HG03135 (cell line): Measurements from ENCODE around the gene ARSA.
A peak's percentile ranks its signal among the peaks of the same experiment; 100 is the strongest.
"Not testable (repeated sequence)": the region's sequence is repeated elsewhere in the genome, so short reads cannot be mapped to it uniquely, and the experiment has no call there.

Source experiments
- ATAC-seq: cut with Tn5 transposase; IDR thresholded peaks from one replicate; pipeline ENCODE4 v1.9.1; 2021; ENCODE audit warnings: mild to moderate bottlenecking, moderate library complexity; ENCODE audit not compliant: unreplicated experiment

The ARSA gene

DNA sequence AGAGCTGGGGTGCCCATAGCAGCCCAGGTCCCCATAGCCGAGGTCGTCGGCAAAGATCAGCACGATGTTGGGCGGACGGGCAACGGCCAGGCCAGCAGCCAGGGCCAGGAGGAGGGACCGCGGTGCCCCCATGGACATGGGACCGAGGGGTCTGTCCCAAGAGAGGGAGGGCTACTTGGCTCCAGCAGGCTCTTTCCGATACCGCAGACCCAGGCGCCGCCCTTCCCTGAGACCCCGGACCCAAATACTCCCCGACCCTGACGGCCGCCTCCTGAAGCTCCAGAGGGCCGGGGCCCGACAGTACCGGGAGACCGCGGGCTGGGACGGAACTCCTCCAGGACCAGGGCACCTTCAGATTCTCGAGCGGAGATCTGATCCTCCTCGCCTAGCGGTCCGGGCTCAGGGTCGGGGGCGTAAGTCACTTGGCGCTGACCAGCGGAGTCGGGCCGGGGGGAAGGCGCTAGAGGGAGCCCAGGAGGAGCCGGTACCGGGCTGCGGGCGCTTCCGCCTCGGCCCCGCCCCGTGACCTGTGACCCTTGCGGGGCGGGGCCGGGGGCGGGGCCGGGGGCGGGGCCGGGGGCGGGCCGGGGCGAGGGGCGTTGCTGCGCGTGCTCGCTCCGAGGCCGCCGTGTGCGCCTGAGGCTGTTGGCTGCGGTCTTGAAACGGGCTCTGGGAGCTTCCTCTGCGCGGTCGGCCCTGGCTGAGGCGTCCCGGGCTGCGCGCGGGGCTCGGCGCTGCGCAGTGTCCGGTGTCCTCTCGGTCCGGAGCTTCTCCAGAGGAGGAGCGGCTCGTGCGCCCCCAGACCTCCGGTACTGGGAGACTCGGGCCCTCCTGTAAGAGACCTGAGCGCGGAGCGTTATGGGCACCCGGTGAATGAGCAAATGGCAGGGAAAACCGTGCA, at the start of gene ARSA:
TSS of gene ARSA (minus strand) at position 511 of the 901 bp plus-strand sequence. CDS start at position 138, 373 bp downstream.
- peak; percentile 62 for ATAC-seq

DNA sequence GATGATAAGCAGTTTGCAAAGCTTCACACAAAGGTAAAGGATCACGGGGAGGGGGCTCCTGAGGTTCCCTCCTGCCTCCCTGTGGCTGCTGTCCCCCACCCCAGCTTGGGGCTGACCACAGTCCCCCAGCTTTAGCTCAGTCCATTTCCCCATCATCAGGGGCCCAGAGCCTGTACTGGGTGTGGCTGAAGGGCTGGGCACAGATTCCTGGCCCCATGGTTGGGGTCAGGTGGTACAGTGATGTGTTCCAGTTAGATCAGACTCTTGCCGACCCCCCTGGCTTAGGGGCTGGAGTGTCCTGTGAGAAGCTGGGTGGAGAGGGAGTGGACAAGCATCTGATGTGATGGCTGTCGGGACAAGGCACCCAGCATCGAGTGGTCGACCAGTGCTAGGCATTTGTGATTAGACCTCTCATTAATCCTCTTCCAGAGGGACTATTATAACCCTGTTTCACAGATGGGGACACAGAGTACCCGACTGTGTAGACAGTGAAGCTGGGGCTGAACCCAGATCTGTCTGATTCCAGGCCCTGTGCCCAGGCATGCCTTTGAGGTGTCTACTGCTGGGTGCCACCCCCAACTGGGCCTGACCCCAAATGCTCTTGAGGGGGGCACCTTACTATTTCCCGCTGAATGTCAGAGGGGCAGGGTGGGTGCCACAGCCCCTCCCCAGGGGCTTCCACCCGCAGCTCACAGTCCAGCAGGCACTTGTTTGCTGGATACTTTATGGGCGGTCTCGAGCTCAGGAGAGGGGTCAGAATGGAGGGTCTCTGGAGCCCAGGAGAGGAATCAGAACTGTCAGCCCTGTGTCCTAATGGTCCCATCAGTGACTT, 48.9 kb upstream of the ARSA start:
- no peak for ATAC-seq

DNA sequence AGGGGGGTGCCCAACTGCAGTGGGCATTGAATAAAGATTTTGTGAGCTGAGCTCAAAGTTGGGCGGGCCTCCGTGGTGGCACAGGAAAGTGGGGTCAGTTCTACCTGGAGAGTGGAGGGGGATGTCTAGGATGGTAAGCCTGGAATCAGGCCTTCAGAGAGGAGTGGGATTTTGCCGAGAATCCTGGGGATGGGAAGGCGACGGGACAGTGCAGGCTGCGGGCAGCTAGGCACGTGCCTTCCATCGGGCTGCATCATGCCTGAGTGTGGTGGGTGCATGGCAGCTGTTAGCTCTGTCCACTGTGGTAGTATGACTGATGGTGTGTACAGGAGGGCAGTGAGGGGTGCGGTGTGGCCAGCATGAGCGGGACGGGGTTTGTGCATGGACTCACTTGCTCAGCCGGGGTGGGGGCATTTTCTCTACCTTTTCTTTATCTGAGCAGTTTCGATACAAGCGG, 48.3 kb upstream of the ARSA start:
- ATAC-seq = no peak

DNA sequence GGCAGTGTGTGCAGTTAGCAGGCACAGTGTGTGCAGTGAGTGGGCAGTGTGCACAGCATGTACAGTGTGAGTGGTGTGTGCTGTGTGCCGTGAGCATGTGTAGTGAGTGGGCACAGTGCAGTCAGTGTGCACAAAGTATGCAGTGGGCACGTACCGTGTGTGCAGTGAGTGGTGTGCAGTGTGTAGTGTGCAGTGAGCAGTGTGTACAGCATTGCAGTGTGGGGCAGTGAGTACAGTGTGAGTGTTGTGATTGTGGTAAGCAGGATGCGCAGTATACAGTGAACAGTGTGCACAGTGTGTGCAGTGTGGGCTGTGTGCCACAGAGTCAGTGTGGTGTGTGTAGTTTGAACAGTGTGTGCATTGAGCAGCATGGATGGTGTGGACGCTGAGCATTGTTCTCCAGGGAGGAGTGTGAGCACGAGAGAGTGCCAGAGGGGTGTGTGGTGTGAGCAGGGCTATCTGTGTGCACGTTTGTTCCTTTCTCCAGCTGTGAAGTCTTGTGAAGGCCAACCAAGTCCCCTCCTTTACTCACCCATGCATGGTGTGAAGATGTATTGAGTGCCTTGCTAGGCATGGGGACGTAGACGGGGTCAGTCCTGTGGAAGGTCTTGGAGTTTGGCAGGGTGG, 47.7 kb upstream of the ARSA start:
- ATAC-seq = no peak

DNA sequence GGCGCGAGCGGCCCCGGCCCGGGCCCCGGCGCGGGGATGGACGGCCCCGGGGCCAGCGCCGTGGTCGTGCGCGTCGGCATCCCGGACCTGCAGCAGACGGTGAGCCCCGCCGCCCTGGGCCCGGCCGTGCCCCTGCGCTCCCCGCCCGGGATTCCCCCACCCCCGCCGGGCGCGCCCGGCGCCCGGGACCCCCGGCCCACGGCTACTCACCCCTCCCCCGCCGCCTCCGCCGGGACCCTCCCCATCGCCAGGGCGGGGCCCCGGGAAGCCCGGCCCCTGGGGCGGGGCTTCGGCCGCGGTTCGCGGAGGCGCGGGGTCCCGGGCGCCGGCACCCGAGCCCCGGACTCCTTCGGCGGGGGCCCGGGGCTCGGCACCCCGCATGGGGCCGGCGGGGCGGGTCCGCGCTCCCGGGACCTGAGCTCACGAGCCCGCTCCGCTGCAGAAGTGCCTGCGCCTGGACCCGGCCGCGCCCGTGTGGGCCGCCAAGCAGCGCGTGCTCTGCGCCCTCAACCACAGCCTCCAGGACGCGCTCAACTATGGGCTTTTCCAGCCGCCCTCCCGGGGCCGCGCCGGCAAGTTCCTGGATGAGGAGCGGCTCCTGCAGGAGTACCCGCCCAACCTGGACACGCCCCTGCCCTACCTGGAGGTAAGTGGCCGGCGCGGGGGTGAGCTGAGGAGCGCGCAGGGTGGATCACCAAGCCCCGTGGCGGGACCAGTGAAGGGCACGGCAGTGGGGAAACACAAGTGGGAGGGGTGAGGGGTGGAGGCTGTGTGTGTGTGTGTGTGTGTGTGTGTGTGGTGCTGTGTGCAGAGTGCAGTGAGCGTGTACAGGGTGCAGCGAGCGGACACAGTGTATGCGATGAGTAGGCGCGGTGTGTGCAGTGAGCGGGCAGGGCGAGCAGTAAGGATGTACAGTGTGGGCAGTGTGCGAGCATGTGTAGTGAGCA, 46.9 kb upstream of the ARSA start:
- ATAC-seq = no peak

DNA sequence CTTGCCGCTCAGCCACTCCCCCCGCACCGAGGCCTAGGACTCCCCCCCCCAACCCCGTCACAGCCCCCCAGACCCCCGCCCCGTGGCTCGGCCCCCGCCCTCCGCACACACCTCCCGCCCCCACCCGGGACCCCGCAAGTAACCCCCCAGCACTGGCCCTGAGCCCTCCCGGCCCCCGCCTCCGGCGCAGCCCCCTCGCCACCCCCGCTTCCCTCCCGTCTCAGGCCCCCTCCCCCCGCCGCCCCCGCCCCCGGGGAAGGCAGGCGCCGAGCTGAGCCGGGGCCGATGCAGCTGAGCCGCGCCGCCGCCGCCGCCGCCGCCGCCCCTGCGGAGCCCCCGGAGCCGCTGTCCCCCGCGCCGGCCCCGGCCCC, 46.2 kb upstream of the ARSA start:
- no peak for ATAC-seq

DNA sequence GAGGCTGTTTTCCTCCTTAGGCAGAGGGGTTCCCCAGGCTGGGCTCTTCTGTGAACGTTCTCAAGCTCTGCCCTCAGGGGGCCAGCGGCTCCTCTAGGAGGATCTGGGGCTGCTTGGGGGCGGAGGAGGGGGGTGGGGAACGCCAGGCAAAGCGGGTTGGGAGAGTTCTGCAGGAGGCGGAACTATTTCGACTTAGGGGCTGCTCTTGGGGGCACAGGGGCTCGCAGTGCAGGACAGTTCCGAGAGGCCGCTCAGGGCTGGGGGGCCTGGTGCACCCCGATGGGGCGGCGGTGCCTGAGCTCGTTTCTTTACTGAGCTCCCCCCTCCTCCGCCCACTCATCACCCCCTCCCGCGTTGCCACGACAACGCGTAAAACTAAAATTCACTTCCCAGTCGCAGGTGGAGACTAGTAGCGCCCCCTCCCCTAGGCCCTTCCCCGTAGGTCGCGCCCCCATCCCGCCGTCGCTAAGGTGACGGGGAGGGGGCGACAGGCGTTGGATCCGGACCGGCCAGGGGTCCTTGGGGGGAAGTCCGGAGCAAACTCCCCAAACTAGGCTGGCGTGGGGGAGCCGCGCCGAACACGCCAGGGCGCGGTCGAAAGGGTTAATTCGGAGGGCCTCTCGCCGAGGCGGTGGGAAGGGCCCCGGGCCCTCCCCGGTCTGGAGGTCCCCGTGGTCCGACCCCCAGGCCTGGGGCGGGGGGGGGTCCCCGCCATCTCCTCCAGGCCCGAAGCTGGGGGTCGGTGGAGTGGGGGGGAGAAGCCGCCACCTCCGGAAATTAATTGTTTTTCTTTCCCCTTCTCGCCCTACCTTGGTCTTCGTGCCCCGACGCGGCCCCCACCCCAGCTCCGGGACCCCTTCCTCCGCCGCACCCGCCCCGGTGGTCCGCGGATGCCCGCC, 45.5 kb upstream of the ARSA start:
- ATAC-seq = no peak

DNA sequence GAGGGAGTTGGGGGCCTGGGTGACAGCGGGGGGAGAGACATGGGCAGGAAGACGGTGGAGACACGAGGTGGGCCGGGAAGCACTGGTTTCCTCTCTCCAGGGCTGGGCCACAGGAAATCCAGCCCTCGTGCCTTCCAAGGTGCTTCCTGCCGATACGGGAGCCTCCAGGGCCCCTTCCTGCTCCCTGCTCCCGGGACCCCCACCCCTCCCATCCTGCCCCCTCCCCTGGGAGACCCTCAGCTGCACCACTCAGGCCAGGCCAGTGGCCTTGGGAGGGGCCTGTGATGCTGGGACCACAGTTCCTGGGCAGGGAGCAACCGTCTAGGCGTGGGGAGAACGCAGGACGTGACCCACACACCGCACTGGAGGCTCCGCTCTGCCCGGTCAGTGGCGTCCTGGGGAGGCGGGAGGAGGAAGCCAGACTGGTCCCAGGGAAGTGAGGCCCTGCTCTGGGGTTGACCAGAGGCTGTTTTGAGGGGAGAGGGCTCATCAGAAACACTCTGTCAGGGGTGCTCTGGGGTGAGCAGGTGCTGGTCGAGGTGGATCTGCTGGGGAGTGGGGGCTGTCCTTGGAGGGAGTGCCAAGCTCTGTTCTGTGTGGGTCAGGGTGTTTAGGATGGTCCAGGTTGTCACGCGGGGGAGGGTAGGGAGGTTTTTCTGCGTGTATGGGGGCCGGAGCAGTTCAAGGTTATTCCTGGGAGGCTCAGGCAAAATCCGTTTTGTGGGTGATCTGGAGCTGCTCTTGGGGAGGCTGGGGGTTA, 44.7 kb upstream of the ARSA start, which contains the start of gene SHANK3:
TSS of gene SHANK3 (plus strand) at position 353 of the 760 bp plus-strand sequence.
- no peak for ATAC-seq

DNA sequence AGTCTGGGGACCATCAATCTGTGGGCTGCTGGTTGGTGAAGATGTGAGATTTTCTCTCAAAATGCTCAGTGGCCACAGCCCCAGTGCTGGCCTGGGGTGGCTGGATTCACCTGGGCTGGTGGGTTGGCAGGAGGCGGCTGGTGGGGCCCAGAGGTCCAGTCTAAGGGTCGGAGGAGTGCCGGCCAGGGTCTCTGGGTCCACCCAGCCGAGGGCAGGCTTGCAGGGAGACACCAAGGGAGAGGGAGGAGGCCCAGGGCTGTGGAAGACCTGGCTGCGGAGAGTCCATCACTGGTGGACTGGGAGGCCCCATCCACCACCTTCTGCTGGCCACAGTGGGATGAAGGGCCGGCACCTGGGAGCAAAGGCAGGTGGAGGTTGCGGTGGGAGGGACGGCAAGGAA, 44.1 kb upstream of the ARSA start:
- no peak for ATAC-seq

DNA sequence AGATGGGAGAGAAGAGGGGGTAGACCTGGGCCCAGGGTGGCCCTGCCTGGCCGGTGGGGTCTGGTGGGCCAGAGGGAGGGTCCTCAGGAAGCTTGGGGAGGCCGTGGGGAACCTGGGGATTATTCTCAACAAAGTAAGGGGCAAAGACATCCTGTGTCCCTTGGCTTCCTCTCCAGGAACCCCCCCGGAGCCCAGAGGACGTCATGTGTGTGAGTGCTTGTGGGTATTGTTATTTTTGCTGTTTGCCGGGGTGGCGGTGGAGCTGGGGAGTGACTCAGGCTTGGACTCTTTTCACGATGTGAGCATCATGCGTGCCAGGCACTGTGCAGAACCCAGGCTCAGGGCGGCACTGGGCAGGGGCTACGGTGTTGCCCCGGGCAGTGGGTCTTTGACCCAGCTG, 43.7 kb upstream of the ARSA start:
- ATAC-seq = no peak

DNA sequence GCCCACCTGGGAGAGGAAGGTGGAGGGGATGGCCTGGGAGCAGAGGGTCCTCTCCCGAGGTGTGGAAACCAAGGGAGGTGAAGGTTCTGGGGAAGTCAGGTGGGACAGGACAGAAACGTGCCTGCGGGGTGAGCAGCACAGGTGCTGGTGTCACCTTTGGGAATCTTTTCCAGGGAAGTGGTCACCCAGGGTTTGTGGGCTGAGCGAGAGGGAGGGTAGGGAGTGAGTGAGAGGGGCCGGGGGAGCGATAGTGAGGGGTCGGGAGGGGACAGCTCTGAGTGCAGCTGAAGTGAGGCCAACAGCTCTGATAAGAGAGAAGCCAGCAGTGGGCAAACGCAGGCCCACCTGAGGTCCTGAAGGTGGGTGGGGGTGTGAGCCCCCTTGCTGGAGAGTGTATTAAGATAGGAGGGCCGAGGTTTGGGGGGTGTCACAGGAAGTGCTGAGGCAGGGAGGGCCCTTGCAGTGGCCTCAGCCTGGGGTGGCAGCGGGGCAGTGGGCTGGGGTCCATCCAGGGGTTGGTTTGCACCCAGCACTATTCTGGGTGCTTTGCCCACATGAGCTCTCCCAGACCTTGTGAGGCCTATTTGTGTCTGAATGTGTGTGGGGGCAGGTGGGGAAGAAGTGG, 43.1 kb upstream of the ARSA start:
- no peak for ATAC-seq

DNA sequence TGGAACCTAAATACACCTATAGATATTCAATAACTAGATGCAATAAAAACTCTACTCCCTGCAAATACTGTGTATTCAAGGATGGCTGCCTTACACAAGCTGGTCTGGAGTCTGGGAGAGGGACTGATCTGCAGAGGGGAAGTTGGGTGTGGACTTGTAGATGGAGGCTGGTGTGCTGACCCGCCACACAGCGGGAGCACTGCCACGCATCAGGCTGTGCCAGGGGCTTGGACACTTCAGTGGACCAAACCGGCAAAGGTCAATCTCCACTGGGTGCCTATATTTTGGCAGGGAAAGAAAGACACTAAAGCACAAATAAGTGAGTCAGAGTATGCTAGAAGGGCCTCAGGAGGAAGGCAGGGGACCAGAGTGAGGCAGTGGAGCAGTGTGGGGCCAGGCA, 42.6 kb upstream of the ARSA start:
- ATAC-seq = no peak

DNA sequence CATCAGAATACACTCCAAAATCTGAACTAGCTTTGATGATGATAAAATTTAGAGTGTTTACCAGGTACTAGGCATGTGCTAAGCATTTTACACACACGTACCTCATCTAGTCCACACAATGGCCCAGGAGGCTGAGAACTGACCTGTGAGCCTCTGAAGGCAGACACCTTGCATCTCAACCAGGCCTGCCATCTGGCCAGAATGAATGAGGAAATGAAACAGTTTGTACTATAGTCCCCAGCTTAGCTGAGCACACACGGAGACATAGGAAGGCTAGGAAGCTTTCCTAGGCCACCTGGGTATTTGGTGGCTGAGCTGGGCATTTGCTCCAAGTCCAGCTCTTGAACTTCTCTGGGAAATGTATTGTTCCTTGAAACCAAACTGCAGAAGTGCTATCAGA, 37.8 kb upstream of the ARSA start:
- no peak for ATAC-seq

DNA sequence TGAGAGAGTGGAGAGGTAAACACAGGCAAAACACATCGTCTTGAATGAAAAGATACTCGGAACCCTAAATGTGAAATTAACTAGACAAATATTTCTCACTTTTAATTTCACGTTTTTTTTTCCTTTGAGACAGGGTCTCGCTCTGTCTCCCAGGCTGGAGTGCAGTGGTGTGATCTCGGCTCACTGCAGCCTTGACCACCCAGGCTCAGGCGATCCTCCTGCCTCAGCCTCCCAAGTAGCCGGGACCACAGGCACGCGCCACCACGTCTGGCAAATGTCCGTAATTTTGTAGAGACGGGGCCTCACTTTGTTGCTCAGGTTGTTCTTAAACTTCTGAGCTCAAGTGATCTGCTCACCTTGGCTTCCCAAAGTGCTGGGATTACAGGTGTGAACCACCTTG, 37.3 kb upstream of the ARSA start:
- no peak for ATAC-seq

DNA sequence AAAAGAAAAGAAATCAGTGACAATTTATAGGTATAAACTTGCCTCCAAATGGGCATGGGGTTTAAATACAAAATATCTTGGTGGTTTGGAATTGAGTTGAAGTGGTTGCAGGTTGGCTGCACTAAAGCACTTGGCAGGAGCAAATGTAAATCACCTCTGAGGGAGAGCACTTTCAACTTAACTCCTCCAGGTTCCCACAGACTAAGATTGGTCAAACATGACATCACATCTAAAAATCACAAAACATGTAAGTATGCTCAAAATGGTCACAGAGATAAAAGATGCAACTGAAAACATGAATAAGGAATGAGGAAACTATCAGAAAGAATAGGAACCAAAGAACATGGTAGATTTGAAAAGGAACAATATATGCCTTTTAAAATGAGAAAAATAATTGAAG, 32.4 kb upstream of the ARSA start:
- ATAC-seq = no peak

DNA sequence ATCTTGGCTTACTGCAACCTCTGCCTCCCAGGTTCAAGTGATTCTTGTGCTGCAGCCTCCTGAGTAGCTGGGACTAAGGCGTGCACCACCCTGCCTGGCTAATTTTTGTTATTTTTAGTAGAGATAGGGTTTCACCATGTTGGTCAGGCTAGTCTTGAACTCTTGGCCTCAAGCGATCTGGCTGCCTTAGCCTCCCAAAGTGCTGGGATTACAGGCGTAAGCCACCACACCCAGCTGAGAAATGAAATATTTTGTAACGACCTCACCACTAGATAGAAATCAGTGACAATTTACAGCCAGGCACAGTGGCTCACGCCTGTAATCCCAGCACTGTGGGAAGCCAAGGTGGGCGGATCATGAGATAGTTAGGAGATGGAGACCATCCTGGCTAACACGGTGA, 31.8 kb upstream of the ARSA start:
- ATAC-seq = not testable (repeated sequence)

DNA sequence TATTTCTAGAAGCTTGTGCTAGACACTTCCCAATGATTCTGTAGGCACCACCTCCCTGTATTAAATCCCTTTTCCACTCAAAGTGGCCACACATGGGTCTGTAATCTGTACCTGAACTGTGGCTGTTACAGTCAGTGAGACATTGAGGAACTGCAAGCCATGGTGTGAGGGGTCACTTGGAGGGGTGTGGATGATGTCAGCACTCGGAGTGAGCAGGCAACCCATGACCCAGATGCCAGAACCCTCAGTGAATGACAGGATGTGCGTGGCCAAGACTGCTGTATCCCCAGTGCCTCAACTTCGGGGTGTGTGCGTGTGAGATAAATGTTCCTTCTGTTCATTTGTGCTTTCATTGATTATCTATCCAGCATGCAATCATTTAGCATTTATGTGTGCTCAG, 30.0 kb upstream of the ARSA start:
- ATAC-seq = no peak
